Left lung (tissue), 10 donors: ENCODE measurements around the gene GRIA4. TPM values are rescaled to one million over a fixed set of nuclear protein-coding genes. Genes with fewer than 3 reads are reported as not detected.

ENCODE experiments used
- ATAC-seq: fragments of 200-7000 bp; cut with Tn5 transposase; one replicate; pipeline ENCODE4 v1.9.1; 2020; ENCODE audit warnings: moderate library complexity
- DNase-seq, 4 donors: peaks; one replicate each; pipeline ENCODE4 v3.0.0-alpha.2; 2013 to 2020
- H3K27ac ChIP-seq, 2 donors: fragments of 200-600 bp; sonication (generic) in 1 of 2; one replicate each; pipeline versions ENCODE4 v1.5.0 to v1.8.0; 2020 to 2021
- H3K27me3 ChIP-seq, 2 donors: fragments of 200-600 bp; sonication (generic) in 1 of 2; one replicate each; pipeline versions ENCODE4 v1.5.0 to v1.8.0; 2020 to 2021
- H3K36me3 ChIP-seq, 2 donors: fragments of 200-600 bp; sonication (generic) in 1 of 2; one replicate each; pipeline versions ENCODE4 v1.5.0 to v1.8.0; 2020 to 2021
- H3K4me1 ChIP-seq, 2 donors: fragments of 200-600 bp; one replicate each; pipeline ENCODE4 v1.8.0; 2021
- H3K4me3 ChIP-seq, 2 donors: fragments of 200-600 bp; sonication (generic) in 1 of 2; one replicate each; pipeline versions ENCODE4 v1.5.0 to v1.8.0; 2020 to 2021; ENCODE audit warnings: mild to moderate bottlenecking in 1 of 2
- H3K9me3 ChIP-seq, 2 donors: fragments of 200-600 bp; sonication (generic) in 1 of 2; one replicate each; pipeline versions ENCODE4 v1.5.0 to v1.8.0; 2020 to 2021
- intact Hi-C, 2 donors: fragments of 100-400 bp; cut with DNase I; formaldehyde crosslinking; loops; one replicate each; pipeline versions ENCODE4 v1.11.2 to v1.14.2; 2022
- polyA plus RNA-seq, 6 donors: library from polyadenylated mRNA; unstranded; fragments of 120-200 nt; gene quantifications; one replicate each; pipeline ENCODE4 v1.2.1, GENCODE V29; 2013; ENCODE audit not compliant: insufficient read length in 6 of 6
- total RNA-seq, 2 donors: library from RNA; stranded (reverse); fragmentation: NEBNext Ultra II Directional; extraction: Animal tissue kit (Norgen Biotek cat#: 25700); gene quantifications; one replicate each; pipeline ENCODE4 v1.2.1, GENCODE V29; 2021
- TF ChIP-seq, protein P1 (sequence below), 2 donors: fragments of 200-600 bp; sonication (generic) in 1 of 2; IDR thresholded peaks; one replicate each; pipeline versions ENCODE4 v1.5.0 to v1.8.0; 2021; ENCODE audit warnings: antibody characterized with exemption in 2 of 2
- donor health status: DM: no; HTN: yes; CAD: no.
- donor health status: DM: no; HTN: no; CAD: no.

The GRIA4 gene
- total and polyA plus RNA-seq, 8 donors: 0.27 to 0.98 (median 0.63) TPM; not detected in 2

DNA sequence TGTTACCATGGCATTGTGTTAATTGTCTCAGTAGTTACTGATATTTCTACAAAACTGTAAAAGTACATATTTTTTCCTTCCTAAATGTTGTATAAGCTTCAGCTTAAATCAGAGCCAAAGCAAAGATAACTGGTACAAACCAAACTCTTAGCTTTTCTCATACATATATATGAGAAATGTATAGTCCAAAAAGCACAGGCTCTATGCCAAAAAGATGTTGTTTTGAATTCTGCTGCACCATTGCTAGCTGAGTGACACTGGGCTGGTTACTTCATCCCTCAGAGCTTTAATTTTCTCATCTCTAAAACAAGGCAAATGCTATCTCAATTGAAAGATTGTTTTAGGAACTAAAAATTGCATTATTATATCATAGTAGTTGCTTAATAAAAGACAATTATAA lies 6.7 kb upstream of the GRIA4 start:
- Histone ChIP-seq H3K36me3 (no peaks in the 10 kb centered on the region), H3K27ac (no peak overlapping the region), H3K4me1 (no peaks in the 10 kb centered on the region), H3K27me3 (peaks cover 0 to 6% of the 10 kb centered on the region in 2 donors), H3K4me3 (no peak overlapping the region), H3K9me3 (no peaks in the 10 kb centered on the region)
- intact Hi-C loops: no loop called here
- DNase-seq (no peak), ATAC-seq (no peak)
- TF ChIP-seq, protein P1, sequence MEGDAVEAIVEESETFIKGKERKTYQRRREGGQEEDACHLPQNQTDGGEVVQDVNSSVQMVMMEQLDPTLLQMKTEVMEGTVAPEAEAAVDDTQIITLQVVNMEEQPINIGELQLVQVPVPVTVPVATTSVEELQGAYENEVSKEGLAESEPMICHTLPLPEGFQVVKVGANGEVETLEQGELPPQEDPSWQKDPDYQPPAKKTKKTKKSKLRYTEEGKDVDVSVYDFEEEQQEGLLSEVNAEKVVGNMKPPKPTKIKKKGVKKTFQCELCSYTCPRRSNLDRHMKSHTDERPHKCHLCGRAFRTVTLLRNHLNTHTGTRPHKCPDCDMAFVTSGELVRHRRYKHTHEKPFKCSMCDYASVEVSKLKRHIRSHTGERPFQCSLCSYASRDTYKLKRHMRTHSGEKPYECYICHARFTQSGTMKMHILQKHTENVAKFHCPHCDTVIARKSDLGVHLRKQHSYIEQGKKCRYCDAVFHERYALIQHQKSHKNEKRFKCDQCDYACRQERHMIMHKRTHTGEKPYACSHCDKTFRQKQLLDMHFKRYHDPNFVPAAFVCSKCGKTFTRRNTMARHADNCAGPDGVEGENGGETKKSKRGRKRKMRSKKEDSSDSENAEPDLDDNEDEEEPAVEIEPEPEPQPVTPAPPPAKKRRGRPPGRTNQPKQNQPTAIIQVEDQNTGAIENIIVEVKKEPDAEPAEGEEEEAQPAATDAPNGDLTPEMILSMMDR (IDR thresholded peaks at IDR 0.05): no peak

DNA sequence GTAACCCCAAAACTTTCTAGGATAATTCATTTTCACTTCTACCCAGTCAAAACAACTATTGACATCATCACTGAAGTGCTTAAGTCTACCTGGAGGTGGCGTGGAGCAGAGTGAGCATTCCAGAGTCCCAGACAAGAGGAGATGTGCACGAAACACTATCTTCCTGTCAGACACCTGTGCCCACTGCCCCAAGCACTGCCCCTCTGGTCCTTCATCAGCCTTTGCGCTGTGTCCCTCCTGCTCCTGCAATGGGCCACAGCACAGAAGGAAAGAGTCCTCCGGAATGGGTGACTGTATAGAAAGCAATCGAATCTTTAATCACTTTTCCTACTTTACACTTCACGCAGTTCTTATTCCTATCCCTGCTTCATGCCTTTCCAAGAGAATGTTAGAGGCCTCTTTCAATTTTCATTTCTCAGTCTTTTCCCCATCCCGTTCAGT lies 512 bp upstream of the GRIA4 start:
- Histone ChIP-seq H3K27ac (no peak overlapping the region), H3K4me3 (no peak overlapping the region), H3K4me1 (peaks cover 9 to 15% of the 10 kb centered on the region in 2 donors), H3K27me3 (peaks cover 44 to 57% of the 10 kb centered on the region in 2 donors), H3K36me3 (no peaks in the 10 kb centered on the region), H3K9me3 (no peaks in the 10 kb centered on the region)
- ATAC-seq (peak; percentile 34), DNase-seq (no peak)
- intact Hi-C loops: no loop called here
- TF ChIP-seq, protein P1 (IDR thresholded peaks at IDR 0.05): no peak

DNA sequence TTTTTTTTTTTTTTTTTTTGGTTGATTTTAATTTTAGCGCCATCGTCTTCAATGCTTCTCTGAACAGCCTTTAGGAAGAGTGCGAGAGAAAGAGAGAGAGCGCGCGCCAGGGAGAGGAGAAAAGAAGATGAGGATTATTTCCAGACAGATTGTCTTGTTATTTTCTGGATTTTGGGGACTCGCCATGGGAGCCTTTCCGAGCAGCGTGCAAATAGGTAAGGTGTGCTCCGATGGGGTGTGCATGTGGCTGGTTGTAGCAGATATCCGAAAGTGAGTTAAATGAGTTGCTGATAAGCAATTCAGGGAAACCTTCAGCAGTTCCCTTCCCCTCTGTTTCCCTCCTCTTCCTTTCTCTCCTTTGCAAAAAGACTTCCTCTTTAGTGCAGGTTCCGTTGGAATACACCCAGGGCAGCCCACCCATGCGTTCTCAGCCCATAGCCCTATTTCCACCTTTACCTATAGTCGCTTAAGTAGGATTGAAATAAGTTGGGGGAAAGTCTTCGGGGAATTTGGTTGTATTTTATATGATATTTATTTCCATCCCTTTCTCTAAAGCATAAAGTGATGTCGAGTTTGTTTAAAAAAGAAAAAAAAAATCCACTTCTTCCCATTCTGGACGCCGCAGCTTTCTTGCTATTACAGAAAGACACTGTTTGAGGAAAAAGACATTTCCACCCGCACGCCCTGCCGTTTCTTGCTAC lies 1.1 kb downstream of the GRIA4 start:
- no peak overlapping the region for H3K27ac ChIP-seq
- peaks cover 9 to 15% of the 10 kb centered on the region in 2 donors for H3K4me1 ChIP-seq
- TF ChIP-seq, protein P1 (IDR thresholded peaks at IDR 0.05): no peak
- DNase-seq (no peak), ATAC-seq (no peak)
- intact Hi-C loops: no loop called here
- peaks cover 44 to 57% of the 10 kb centered on the region in 2 donors for H3K27me3 ChIP-seq
- H3K4me3 ChIP-seq: no peak overlapping the region
- no peaks in the 10 kb centered on the region for H3K36me3 ChIP-seq
- no peaks in the 10 kb centered on the region for H3K9me3 ChIP-seq

- no peak for ATAC-seq
- intact Hi-C loops: no loop called here
- Histone ChIP-seq H3K4me3 (no peak overlapping the region), H3K4me1 (peaks cover 9 to 15% of the 10 kb centered on the region in 2 donors), H3K36me3 (no peaks in the 10 kb centered on the region), H3K9me3 (no peaks in the 10 kb centered on the region), H3K27me3 (peaks cover 44 to 57% of the 10 kb centered on the region in 2 donors), H3K27ac (no peak overlapping the region)
- TF ChIP-seq, protein P1 (IDR thresholded peaks at IDR 0.05): no peak
- DNase-seq: no peak
These were observed 1.9 kb downstream of the GRIA4 start for GRCh38 chr11:105611572-105612441.

DNA sequence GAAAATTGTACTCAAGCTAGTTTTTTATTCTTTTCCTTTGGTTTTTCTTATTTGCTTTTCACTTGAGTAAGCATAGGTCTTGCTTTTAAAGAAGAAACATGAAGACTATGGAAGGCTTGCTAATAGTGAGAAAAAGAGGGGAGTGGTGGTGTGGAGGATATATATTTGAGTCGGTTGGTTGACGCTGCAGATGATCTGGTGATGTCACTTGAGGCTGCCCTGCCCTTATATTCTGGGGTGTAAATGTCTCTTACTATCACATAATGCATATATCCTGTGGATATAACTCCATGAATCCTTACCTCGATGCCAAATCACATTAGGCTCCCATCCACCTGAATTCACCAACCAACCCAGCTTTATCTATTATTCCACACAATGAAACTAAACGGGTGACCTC lies 2.9 kb downstream of the GRIA4 start:
- intact Hi-C loops: no loop called here
- Histone ChIP-seq H3K4me1 (peaks cover 9 to 15% of the 10 kb centered on the region in 2 donors), H3K4me3 (no peak overlapping the region), H3K27ac (no peak overlapping the region), H3K27me3 (peaks cover 44 to 54% of the 10 kb centered on the region in 2 donors), H3K36me3 (no peaks in the 10 kb centered on the region), H3K9me3 (no peaks in the 10 kb centered on the region)
- DNase-seq: no peak
- TF ChIP-seq, protein P1 (IDR thresholded peaks at IDR 0.05): no peak
- no peak for ATAC-seq
